ENCODE results near the gene HACD4.

DNA sequence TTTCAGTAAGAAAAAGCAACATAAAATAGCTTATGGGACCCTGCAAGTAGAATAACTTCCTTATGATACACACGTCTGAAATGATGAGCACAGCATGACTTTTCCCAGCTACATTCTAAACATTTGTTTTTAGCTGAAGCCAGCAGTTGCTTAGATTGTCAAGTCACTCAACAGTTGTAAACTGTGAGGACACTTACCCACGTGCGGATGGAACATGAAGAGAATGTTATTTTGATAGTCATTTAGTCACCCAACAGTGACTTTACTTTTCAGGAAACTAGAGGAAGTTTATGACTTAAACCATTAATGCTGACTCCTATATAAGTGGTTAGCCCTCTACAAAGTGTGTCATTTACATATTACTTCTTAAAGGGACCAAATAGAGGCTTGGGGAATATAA, 3.0 kb downstream of the HACD4 start:
- TF ChIP-seq, protein P1, sequence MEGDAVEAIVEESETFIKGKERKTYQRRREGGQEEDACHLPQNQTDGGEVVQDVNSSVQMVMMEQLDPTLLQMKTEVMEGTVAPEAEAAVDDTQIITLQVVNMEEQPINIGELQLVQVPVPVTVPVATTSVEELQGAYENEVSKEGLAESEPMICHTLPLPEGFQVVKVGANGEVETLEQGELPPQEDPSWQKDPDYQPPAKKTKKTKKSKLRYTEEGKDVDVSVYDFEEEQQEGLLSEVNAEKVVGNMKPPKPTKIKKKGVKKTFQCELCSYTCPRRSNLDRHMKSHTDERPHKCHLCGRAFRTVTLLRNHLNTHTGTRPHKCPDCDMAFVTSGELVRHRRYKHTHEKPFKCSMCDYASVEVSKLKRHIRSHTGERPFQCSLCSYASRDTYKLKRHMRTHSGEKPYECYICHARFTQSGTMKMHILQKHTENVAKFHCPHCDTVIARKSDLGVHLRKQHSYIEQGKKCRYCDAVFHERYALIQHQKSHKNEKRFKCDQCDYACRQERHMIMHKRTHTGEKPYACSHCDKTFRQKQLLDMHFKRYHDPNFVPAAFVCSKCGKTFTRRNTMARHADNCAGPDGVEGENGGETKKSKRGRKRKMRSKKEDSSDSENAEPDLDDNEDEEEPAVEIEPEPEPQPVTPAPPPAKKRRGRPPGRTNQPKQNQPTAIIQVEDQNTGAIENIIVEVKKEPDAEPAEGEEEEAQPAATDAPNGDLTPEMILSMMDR (IDR thresholded peaks at IDR 0.05), result no peak
- no peak for TF ChIP-seq POLR2A (IDR thresholded peaks at IDR 0.05)
